Anterior cingulate cortex (tissue), 58 donors: ENCODE results near the gene OR5AR1.
"Not testable (repeated sequence)": the region's sequence is repeated elsewhere in the genome, so short reads cannot be mapped to it uniquely, and the experiment has no call there.

Experiments
- DNase-seq, 58 donors: peaks; one replicate each; lab custom pipeline; 2025; lab: John Stamatoyannopoulos, UW

Gene OR5AR1

DNA sequence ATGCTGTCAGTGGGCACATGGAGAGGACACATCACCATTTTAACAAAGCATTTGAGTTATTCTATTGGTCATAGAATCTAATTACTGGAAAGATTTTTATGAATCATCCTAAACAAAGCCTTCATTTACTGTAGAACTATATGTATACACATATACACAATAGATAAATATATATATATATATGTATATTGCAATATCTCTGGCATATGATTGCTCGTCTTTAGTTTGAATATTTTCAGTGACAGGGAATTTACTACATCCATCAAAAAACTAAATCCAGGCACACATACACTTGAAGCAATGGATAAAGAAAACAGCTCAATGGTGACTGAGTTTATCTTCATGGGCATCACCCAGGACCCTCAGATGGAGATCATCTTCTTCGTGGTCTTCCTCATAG is at the start of gene OR5AR1:
TSS of gene OR5AR1 (plus strand) at position 301 of the 400 bp plus-strand sequence. CDS start at position 301, 0 bp downstream.
- no peak for DNase-seq

DNA sequence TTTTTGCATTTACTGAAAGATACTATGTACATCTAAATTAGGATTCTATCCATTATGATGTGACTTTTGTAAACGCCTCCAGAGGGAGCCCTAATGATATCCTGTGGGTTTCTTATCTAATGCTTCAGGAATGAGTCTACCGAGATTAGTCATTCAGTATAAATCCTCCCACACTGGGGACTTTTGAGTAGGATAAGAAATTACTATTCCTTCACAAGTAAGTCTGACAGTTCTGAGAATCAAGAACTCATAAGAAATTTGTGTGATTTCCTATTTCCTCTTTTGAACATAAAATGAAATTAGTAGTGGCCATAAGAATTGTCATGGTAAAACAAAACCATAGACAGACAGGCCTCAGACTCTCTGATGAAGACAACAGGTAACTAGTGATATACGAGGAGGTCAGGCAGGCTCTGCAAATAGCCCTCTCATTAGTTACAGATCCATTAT is 38.8 kb upstream of the OR5AR1 start:
- peak in 1 of 58 donors; percentile 40 for DNase-seq

DNA sequence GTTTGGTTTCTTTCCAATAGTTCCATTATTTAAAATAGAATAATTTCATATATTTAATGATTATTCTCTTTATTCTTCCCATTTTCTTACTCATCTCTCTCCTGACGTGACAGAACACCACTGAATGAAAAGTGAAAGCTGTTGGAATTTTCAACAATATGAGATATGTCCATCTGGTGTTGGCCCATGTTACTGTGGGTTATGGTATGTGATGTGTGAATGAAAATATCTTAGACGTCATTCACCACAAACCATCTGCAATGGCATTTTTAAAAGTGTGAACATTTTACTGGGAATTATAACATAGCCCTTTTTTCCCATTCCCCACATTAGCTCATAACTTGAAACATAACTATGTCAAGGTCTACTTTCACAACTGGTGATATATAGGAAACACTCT is 37.5 kb upstream of the OR5AR1 start:
- no peak for DNase-seq

DNA sequence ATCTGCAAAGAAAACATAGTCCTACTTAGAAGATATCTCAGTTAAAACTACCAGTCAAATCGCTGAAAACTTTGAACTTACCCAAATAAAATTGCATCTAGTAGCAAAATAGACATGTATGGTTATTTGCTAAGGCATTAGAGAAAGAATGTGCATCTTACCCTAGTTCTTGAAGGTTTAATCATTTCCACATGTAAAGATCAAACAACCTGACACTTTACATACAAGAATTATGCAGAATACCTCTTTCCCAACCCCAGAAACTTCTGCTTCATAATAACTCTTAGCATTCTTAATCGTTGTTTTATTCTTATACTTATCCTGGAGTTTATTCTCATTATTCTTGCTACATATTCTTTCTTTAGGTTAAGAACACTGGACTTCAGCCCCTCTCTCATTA is 31.2 kb upstream of the OR5AR1 start:
- DNase-seq, result no peak

DNA sequence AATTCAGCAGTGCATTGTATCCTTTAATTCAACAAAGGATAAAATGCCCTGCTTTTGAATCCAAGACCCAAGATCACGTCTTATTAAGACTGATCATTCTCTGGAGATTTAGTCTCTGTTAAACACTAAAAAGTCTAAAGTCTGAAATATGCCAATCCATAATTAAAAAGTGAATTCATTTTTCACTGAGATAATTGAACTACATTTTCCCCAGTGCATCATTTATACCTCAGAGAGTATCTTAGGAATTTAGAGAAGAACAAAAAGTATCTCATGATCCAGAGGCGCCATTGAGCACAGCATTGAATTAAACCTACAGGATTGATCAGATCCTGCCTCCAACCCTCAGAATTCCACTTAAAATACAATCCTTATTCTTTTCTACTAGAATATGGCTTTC is 26.6 kb upstream of the OR5AR1 start:
- no peak for DNase-seq

DNA sequence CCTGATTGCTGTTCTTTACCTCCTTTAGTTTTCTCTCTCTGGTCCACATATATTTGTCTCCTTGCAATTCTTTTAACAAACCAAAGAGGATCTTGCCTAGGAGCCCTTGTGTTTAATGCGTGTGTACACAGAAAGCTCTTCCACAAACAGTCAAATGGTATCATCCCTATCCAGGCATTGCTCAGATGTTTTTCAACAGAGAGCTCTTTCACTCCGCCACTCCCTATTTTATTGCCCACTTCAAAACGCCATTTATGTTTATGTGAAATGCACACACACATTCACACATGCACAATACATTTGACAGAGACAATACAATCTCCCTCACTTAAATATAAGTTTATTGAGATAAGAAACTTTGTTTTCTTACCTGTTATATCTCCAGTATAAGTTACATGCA is 26.0 kb upstream of the OR5AR1 start:
- no peak for DNase-seq

DNA sequence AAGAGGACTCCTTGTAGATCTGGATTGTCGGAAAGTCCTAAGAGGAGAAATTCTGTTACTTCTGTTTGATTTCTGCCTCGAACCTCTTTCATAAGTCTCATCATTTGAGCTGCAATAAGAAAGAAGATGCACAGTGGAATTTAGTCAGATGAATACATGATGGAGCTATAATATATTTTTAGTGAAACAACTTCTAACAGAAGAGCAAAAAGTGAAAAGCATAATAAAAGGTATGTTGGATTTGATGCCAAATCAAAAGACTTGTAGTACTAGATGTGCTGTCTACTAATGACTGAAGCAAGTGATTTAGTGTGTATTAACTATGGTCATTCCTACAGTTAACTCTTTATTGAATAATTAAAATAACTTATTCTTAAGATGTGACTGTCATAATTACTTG is 21.1 kb upstream of the OR5AR1 start, which contains the start of gene OR5AP2:
TSS of gene OR5AP2 (minus strand) at position 101 of the 400 bp plus-strand sequence. CDS start at position 101, 0 bp downstream.
- no peak for DNase-seq

DNA sequence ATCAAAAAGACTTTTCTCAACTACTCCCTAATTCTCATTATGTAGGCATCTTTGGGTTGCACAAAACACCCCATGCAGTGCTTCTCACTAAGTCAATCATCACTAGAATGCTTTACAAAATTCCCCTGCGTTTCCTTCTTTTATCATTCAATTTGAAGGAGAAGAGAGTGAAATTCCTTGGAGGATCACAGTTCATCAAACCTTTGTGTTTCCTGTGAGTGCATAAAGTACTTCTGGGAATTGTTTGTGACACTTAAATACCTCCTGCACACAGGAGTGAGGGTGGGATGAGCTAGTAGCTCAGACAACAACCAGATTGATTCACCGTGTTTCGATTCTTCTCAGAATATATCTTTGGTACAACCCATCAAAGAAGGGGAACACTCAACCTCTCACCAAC is 3.7 kb upstream of the OR5AR1 start:
- no peak for DNase-seq

DNA sequence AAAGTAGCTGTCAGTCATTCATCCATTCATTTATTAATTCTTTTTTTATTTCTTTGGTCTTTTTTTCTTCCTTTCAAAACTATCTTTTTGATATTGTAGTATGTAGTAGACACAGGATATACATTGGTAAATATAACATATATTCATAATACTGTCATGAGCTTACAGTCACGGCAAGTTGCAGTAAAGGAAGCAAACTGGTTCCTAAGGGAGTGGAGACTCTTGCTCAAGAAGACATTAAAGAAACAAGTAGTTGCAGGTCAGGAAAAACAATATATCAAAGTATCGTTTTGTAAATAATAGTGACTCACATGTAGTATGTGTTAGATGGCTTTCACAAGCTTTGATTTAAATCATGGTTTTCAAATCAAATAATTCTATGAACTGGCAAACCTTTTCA is 7.5 kb downstream of the OR5AR1 start:
- no peak for DNase-seq

DNA sequence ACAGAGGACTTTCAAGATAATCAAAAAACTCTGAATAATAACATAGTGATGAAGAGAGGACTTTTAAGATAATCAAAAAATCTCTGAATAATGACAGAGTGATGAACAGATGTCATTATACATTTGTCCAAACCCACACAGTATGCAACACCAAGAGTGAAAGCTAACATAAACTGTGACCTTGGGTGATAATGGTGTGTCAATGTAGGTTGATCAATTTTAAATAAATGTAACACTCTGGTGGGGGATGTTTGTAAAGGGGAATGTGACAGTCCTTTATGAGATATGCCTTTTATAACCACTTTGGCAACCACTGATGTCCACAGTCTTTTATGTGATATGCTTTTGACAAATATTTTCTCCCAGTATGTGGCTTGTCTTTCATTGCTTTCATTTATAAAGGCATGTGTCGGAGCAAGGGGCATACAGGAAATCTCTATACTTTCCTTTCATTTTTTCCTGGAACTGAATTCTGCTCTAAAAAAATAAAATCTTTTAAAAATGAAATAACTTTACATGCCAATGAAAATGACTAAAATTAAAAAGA is 25.1 kb downstream of the OR5AR1 start:
- DNase-seq, result no peak

DNA sequence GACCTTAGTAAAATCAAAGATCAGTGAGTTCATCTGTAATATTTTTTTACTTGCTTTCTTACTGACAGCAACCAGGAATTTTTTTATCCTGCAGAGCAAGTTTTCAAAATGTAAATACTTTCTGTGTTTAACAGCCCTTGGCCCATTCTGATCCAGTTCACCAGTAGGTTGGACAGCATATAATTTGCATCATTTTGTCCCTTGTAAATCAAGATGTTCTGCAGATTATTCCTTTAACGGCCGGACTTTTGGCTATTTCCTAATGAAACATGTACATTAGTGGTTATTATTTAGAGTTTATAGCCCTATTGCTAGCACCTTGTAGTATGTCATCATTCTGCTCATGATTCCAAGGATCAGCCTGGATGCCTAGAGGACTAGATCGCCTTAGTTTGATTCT is 27.7 kb downstream of the OR5AR1 start:
- DNase-seq, result not testable (repeated sequence)

DNA sequence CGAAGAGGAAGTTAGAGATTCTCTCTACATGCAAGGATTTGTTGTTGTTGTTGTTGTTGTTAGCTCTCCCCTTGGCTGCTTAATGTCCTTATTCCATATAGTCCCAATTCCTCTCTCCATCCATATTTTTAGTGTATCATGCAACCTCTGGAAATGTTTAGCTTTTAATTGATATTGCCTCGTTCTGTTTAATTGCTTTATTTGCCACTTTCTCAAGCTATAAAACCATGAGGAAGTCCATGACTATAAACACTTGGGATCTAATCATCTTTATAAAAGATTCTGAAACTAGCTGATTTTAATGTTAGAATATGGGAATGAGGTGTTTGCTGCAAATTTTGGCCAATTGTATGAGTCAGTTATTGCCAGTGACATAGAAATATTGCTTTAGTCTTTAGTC is 29.9 kb downstream of the OR5AR1 start:
- DNase-seq, result no peak

DNA sequence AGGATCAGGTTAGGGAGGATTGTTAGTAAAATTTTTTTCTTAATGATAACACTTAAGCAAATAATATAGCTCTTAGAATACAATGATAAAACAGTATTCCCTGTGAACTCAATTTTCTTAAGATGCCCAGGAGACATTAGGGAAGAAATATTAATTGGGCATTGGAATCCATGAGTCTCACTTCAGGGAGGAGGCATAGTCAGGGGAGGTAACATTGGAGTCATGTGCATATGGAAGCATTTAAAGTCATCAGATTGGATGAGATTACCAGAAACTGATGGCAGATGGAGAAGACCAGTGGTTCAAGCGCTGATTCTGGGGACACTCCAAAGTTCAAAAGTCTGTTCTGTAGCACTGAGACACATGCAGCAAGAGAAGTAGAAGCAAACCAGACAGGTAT is 35.3 kb downstream of the OR5AR1 start, which contains the start of gene OR9G1:
TSS of gene OR9G1 (plus strand) at position 301 of the 400 bp plus-strand sequence. CDS start 1,293 bp downstream, outside the sequence.
- DNase-seq, result no peak

DNA sequence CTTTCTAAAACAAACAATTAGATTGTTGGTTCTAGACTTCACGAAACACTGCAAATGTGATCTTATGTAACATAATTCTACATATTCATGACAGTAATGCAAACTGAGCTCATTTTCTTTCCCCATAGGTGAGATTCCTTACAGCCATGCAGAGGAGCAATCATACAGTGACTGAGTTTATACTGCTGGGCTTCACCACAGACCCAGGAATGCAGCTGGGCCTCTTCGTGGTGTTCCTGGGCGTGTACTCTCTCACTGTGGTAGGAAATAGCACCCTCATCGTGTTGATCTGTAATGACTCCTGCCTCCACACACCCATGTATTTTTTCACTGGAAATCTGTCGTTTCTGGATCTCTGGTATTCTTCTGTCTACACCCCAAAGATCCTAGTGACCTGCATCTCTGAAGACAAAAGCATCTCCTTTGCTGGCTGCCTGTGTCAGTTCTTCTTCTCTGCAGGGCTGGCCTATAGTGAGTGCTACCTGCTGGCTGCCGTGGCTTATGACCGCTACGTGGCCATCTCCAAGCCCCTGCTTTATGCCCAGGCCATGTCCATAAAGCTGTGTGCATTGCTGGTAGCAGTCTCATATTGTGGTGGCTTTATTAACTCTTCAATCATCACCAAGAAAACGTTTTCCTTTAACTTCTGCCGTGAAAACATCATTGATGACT is 36.9 kb downstream of the OR5AR1 start:
- no peak for DNase-seq

DNA sequence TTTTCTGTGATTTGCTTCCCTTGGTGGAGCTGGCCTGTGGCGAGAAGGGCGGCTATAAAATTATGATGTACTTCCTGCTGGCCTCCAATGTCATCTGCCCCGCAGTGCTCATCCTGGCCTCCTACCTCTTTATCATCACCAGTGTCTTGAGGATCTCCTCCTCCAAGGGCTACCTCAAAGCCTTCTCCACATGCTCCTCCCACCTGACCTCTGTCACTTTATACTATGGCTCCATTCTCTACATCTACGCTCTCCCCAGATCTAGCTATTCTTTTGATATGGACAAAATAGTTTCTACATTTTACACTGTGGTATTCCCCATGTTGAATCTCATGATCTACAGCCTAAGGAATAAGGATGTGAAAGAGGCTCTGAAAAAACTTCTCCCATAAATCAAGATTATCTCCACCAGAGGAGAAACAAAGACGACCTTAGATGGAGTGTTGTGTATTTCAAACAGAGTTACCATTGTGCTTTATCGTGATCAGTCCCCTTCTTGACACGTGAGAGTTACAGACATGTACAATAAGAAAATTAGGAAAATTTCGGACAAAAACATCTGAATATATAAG is 37.5 kb downstream of the OR5AR1 start:
- no peak for DNase-seq

DNA sequence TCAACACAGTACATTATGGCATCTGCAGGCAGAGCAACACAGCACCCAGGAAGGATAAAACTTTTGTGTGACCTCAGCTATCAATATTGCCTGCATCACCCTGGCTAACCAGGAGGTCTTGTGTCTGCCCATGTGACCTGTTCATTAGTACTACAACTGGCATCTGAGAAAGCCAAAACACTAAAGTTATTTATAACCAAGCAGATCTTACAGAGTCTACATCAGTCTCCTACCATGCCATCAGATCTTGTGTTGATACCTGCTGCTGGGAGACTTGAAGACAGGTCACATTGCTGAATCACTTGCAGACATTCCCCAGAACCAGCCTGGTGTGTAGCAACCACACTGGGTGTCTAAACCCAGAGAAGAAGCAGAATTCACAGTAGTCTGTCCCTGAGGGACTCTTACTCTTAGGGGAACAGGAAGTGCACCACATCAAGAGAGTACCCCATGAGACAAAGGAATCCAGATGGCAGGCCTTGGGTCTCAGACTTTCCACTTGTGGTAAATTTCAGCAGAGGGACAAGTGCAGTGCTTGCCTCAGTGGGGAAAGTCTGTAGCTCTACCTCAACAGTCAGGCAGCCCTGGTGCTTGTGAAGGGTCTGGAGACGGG is 42.4 kb downstream of the OR5AR1 start:
- DNase-seq, result no peak

DNA sequence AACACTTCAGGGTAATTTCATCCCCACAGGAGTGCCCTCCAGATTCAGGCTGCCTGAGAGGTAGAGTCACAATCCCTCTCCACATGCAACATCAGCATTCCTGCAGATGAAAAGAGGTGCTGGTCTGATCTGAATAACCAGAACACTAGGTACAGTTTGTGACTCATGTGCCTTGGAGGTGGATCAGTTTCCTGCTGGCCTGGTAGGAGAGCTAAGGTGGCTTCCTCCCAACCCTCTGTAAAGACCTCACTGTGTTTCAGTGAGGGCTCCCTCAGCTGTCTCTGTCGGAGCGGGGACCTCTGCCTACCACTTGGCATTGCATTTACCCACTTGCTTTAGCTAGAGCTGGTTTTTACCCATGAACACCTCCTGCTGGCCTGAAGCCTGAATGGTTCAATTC is 43.0 kb downstream of the OR5AR1 start:
- DNase-seq, result no peak

DNA sequence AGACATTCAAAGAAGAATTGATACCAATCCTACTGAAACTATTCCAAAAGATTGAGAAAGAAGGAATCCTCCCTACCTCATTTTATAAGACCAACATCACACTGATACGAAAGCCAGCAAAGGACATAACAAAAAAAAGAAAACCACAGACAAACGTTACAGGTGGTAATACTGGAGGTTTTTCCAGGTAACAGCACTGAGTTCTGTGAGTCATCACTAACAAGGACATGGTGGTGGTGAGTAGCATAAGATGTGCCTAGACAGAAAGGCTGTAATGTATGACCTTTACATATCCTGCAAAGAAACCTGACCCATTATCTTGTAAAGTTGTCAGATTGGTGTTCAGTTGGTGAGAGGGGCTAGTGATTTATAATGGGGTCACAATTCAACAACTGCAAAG is 50.7 kb downstream of the OR5AR1 start:
- DNase-seq, result no peak
